HEK293 (cell line): ENCODE measurements around the gene AGPAT1.
A peak's percentile ranks its signal among the peaks of the same experiment; 100 is the strongest.

ENCODE experiments used
- SP2 ChIP-seq: fragments of 450-650 bp; formaldehyde crosslinking; IDR thresholded peaks from 2 replicates; pipeline ENCODE4 v1.5.1; 2016; ENCODE audit warnings: missing biosample characterization, missing genetic modification characterization
- TCF7L2 ChIP-seq: IDR thresholded peaks from 2 replicates; pipeline ENCODE4 v1.6.1; 2011; ENCODE audit warnings: low read depth, mild to moderate bottlenecking, inconsistent platforms, low read length, moderate library complexity, borderline replicate concordance
- ZBTB48 ChIP-seq: fragments of 450-650 bp; formaldehyde crosslinking; IDR thresholded peaks from 2 replicates; pipeline ENCODE4 v1.5.1; 2016; ENCODE audit warnings: missing biosample characterization, missing genetic modification characterization
- ZBTB49 ChIP-seq: fragments of 450-650 bp; formaldehyde crosslinking; IDR thresholded peaks from 2 replicates; pipeline ENCODE4 v1.5.1; 2016; ENCODE audit warnings: missing biosample characterization, missing genetic modification characterization, low read depth
- ZNF121 ChIP-seq: fragments of 450-650 bp; formaldehyde crosslinking; IDR thresholded peaks from 2 replicates; pipeline ENCODE4 v1.5.1; 2016; ENCODE audit warnings: missing biosample characterization, missing genetic modification characterization
- ZNF23 ChIP-seq: fragments of 450-650 bp; formaldehyde crosslinking; IDR thresholded peaks from 2 replicates; pipeline ENCODE4 v1.5.1; 2016; ENCODE audit warnings: missing biosample characterization, missing genetic modification characterization, borderline replicate concordance
- ZNF433 ChIP-seq: fragments of 450-650 bp; formaldehyde crosslinking; IDR thresholded peaks from 2 replicates; pipeline ENCODE4 v1.5.1; 2016; ENCODE audit warnings: missing biosample characterization, missing genetic modification characterization, low read depth
- ZNF660 ChIP-seq: fragments of 450-650 bp; IDR thresholded peaks from 2 replicates; pipeline ENCODE4 v1.5.1; 2018; ENCODE audit warnings: missing biosample characterization, mild to moderate bottlenecking, missing genetic modification characterization
- TF ChIP-seq, protein P1 (sequence below): fragments of 450-650 bp; formaldehyde crosslinking; IDR thresholded peaks from 2 replicates; pipeline ENCODE4 v1.5.1; 2016; ENCODE audit warnings: missing biosample characterization, missing genetic modification characterization
- TF ChIP-seq, protein P2 (sequence below): fragments of 450-650 bp; formaldehyde crosslinking; IDR thresholded peaks from 2 replicates; pipeline ENCODE4 v1.5.1; 2016; ENCODE audit warnings: missing biosample characterization, missing genetic modification characterization
- TF ChIP-seq, protein P3 (sequence below): fragments of 450-650 bp; formaldehyde crosslinking; IDR thresholded peaks from 2 replicates; pipeline ENCODE4 v1.5.1; 2016; ENCODE audit warnings: missing biosample characterization, missing genetic modification characterization

DNA sequence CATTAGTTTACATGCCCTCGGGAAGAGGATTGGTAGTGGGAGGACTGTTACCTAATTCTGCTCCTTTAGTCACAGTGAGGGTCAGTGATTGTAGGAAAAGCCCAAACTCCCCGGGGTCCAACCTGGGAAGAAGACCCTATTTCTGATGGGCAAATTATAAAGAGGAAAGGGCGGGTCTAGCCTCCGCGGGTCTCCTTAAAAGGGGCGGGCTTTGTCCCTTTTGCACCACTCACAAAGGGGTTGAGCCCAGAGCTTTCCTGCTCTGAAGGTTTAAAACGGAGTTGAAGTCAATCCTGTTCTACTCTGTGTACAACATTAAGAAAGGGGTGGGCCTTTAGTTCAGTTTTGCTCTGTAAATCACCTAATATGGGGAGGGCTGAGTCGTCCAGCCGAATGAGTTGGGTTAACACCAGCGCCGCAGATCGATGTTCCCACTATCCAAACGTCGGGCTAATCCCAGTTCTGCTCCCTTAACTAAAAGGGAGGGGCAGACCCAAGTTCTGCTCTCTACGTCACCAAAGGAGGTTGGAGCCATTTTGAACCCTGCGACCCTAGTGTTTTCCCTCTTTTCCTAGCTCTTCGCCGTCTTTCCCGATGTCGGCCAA, 1.4 kb upstream of the AGPAT1 start:
- TF ChIP-seq ZNF121 (tag by site-specific recombination) (no peak), ZBTB49 (tag by site-specific recombination) (no peak), TCF7L2 (no peak), ZNF433 (tag by site-specific recombination) (no peak), SP2 (tag by site-specific recombination) (peak; percentile 3), ZNF23 (tag by site-specific recombination) (no peak), ZNF660 (peak; percentile 91), ZBTB48 (peak; percentile 86)
- TF ChIP-seq, protein P1, sequence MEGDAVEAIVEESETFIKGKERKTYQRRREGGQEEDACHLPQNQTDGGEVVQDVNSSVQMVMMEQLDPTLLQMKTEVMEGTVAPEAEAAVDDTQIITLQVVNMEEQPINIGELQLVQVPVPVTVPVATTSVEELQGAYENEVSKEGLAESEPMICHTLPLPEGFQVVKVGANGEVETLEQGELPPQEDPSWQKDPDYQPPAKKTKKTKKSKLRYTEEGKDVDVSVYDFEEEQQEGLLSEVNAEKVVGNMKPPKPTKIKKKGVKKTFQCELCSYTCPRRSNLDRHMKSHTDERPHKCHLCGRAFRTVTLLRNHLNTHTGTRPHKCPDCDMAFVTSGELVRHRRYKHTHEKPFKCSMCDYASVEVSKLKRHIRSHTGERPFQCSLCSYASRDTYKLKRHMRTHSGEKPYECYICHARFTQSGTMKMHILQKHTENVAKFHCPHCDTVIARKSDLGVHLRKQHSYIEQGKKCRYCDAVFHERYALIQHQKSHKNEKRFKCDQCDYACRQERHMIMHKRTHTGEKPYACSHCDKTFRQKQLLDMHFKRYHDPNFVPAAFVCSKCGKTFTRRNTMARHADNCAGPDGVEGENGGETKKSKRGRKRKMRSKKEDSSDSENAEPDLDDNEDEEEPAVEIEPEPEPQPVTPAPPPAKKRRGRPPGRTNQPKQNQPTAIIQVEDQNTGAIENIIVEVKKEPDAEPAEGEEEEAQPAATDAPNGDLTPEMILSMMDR, result no peak
- TF ChIP-seq, protein P2, sequence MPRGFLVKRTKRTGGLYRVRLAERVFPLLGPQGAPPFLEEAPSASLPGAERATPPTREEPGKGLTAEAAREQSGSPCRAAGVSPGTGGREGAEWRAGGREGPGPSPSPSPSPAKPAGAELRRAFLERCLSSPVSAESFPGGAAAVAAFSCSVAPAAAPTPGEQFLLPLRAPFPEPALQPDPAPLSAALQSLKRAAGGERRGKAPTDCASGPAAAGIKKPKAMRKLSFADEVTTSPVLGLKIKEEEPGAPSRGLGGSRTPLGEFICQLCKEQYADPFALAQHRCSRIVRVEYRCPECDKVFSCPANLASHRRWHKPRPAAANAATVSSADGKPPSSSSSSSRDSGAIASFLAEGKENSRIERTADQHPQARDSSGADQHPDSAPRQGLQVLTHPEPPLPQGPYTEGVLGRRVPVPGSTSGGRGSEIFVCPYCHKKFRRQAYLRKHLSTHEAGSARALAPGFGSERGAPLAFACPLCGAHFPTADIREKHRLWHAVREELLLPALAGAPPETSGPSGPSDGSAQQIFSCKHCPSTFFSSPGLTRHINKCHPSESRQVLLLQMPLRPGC (tag by site-specific recombination), result peak; percentile 1; the same call in 1 of the 2 replicates
- TF ChIP-seq, protein P3, sequence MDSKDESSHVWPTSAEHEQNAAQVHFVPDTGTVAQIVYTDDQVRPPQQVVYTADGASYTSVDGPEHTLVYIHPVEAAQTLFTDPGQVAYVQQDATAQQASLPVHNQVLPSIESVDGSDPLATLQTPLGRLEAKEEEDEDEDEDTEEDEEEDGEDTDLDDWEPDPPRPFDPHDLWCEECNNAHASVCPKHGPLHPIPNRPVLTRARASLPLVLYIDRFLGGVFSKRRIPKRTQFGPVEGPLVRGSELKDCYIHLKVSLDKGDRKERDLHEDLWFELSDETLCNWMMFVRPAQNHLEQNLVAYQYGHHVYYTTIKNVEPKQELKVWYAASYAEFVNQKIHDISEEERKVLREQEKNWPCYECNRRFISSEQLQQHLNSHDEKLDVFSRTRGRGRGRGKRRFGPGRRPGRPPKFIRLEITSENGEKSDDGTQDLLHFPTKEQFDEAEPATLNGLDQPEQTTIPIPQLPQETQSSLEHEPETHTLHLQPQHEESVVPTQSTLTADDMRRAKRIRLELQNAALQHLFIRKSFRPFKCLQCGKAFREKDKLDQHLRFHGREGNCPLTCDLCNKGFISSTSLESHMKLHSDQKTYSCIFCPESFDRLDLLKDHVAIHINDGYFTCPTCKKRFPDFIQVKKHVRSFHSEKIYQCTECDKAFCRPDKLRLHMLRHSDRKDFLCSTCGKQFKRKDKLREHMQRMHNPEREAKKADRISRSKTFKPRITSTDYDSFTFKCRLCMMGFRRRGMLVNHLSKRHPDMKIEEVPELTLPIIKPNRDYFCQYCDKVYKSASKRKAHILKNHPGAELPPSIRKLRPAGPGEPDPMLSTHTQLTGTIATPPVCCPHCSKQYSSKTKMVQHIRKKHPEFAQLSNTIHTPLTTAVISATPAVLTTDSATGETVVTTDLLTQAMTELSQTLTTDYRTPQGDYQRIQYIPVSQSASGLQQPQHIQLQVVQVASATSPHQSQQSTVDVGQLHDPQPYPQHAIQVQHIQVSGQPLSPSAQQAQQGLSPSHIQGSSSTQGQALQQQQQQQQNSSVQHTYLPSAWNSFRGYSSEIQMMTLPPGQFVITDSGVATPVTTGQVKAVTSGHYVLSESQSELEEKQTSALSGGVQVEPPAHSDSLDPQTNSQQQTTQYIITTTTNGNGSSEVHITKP (tag by site-specific recombination), result no peak
